HG02571 (cell line): Measurements from ENCODE around the gene TPSB2.
"Not testable (repeated sequence)": the region's sequence is repeated elsewhere in the genome, so short reads cannot be mapped to it uniquely, and the experiment has no call there.

Experiments used
- ATAC-seq: cut with Tn5 transposase; IDR thresholded peaks from one replicate; pipeline ENCODE4 v1.9.1; 2021; ENCODE audit warnings: mild to moderate bottlenecking, moderate library complexity; ENCODE audit not compliant: unreplicated experiment

TPSB2 gene

DNA sequence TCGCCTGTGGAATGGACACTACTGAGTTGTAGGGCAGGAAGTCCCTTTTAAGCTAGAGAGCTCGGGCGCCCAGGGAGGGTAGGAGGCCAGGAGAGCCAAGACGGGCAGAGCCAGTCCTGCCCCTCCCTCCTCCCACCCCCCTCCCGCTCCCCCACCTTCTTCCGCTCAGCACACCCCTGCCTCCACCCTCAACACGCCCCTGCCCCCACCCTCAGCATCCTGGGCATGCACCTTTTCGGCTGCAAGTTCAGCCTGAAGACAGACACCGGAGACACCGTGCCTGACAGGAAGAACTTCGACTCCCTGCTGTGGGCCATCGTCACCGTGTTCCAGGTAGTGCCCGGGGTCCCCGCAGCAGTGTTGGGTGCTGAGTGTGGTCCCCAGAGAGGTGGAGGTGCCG, 23.2 kb downstream of the TPSB2 start:
- ATAC-seq: no peak

DNA sequence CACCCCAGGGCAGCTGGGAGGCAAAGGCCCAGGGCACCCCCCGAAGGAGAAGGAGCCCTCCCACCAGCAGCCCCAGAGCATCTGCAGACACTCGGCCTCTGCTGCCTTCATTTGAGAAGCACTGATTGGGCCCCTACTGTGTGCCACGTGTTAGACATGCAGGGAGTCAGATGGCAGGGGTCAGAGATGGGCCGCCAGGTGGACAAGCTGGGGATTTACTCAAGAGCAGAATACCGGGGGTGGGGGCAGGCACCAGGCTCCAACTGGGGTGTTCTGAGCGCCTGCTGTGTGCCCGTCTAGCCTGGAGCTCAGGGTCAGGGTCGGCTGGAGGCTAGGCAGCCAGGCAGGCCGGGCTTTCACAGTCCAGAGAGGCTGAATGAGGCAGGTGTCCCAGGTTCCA, 23.7 kb downstream of the TPSB2 start:
- ATAC-seq: no peak

DNA sequence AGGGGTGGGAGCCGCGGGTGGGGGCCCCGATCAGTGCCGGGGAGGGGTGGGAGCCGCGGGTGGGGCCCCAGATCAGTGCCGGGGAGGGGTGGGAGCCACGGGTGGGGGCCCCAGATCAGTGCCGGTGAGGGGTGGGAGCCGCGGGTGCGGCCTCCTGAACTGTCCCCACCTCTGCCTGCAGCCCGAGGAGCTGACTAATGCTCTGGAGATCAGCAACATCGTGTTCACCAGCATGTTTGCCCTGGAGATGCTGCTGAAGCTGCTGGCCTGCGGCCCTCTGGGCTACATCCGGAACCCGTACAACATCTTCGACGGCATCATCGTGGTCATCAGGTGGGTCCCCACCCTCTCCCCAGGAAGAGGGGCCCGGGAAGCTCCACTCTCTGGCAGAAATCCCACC, 25.1 kb downstream of the TPSB2 start:
- no peak for ATAC-seq

DNA sequence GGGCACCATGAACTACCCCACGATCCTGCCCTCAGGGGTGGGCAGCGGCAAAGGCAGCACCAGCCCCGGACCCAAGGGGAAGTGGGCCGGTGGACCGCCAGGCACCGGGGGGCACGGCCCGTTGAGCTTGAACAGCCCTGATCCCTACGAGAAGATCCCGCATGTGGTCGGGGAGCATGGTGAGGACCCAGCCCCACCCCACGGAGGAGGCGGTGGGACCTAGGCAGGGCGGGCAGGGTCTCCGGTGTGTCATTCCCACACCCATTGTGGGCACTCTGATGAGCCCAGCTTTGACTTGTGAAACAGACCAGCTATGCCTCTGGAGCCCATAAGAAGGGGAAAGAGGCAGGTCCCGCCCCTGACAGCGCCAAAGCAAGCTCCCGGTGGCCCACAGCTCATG, 27.7 kb downstream of the TPSB2 start:
- no peak for ATAC-seq

DNA sequence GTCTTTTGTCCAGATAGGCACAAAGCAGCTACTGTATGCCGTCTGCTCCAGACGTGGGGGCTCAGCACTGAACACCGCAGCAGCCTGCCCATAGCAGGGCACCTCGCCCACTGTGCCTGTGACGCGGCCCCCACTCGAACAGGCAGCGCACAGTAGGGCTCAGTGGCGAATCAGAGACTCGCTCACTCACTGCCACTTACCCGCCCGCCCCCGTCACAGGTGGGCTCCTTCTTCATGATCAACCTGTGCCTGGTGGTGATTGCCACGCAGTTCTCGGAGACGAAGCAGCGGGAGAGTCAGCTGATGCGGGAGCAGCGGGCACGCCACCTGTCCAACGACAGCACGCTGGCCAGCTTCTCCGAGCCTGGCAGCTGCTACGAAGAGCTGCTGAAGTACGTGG, 28.5 kb downstream of the TPSB2 start:
- ATAC-seq: no peak

DNA sequence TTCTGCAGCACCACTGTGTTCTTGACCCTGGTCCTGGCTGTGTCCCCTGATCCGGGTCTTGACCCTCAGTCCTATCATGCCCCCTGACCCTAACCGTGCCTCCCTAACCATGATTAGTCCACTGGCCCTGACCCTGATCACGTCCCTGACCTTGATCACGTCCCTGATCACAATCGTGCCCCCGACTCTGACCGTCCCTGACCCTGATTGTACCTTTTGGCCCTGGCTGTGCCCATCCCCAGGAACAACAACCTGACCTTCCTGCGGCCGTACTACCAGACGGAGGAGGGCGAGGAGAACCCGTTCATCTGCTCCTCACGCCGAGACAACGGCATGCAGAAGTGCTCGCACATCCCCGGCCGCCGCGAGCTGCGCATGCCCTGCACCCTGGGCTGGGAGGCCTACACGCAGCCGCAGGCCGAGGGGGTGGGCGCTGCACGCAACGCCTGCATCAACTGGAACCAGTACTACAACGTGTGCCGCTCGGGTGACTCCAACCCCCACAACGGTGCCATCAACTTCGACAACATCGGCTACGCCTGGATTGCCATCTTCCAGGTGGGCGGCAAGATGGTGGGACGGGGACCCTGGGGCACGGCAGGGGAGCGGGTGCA, 29.9 kb downstream of the TPSB2 start:
- no peak for ATAC-seq

DNA sequence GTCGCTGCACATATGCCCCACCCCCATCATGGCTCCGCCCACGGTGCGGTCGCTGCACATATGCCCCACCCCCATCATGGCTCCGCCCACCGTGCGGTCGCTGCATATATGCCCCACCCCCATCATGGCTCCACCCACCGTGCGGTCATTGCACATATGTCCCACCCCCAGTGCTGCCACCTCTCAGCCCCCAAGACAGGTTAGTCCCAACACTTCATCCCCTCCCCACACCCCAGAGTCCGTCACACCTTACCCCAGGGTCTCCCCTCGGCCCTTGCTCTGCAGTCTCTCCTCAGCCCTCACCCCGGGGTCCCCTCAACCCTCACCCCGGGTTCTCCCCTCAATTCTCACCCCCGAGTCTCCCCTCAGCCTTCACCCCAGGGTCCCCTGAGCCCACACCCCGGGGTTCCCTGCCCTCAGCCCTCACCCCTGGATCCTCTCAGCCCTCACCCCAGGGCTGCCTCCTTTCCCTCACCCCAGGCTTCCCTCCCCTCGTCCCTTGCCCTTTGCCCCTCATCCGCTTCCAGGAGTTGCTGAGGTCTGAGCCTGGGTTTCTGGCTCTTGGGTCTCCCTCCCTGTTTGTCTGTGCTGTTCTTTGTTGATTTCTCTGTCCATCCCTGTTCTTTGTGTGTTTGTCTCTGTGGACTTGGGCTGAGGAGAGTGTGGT, 30.5 kb downstream of the TPSB2 start:
- ATAC-seq: no peak

DNA sequence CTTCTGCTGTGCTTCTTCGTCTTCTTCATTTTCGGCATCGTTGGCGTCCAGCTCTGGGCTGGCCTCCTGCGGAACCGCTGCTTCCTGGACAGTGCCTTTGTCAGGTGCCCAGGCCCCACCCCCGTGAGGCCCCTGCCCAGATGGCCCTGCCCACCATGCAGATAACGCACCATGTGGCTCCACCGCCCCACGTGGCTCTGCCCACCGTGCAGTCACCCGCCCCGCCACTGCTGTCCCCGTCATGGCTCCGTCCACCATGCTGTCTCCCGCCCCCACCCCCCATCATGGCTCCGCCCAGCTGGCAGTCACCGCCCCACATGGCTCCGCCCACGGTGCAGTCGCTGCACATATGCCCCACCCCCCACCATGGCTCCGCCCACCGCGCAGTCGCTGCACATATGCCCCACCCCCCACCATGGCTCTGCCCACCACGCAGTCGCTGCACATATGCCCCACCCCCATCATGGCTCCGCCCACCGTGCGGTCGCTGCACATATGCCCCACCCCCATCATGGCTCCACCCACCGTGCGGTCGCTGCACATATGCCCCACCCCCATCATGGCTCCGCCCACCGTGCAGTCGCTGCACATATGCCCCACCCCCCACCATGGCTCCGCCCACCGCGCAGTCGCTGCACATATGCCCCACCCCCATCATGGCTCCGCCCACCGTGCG, 31.2 kb downstream of the TPSB2 start:
- ATAC-seq: not testable (repeated sequence)

DNA sequence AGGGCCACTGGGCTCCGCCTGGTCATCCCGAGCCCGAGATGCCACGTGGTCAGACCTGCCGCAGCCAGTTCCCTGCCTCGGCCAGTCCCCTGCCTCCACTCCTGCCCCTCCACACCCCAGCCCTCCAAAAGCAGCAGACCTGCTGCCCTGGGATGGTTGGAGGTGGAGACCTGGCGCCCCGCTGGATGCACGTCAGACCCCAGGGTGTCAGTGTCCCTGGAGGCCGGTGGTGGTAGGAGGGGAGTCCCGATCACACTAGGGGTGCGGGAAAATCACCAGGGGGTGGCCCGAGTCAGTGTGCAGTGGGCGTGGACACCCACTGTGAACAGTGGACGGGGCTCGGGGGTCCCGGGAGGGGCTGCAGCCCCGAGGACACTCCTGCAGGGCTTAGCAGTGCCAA, 31.8 kb downstream of the TPSB2 start:
- no peak for ATAC-seq

DNA sequence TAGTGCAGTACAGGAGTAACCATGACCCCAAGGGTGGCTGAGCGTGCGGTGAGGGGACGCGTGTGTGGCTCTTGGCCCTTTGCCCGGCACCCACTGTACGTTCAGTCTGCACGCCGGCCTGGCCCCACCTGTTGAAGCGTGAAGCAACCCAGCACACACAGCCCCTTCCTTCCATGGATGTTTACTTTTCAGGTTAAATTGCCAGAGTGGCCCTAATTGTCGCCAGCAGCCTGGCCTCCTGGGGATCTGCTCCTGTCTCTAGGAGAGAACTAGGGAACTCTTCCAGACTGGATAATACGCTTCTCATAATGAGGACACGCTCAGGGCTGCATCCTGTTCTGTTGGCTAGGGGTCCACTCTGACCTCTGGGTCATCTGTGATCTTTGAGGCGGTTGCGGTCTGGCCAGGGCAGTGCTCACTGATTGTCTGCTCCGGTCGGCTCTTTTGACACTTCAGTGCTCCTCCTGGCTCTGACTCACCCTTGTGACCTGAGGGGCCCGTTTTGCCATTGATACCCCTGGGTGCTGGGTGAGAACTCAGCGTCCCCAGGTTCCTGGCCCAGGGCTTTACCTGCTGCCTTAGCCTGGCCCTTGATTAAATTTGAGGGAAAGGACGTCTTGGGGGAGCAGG, 32.6 kb downstream of the TPSB2 start:
- no peak for ATAC-seq

DNA sequence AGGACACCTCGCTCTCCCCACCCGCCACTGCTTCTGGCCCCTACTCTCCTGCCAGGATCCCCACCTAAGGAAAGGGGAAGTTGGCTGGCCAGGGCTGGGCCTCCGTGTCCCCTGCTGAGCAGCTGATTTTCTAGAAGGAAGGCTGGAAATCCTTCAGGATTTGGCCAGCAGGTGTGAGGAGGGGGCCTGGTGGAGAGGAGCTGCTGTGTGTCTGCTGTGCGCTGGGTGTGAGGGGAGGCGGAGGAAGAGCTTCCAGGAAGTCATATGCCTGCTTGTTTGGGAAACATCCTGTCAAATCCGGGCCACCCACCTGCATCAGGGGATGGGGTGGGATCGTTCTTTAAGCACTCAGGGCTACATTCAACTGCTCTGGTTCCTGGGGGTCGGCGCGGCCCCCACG, 33.5 kb downstream of the TPSB2 start:
- ATAC-seq: no peak

DNA sequence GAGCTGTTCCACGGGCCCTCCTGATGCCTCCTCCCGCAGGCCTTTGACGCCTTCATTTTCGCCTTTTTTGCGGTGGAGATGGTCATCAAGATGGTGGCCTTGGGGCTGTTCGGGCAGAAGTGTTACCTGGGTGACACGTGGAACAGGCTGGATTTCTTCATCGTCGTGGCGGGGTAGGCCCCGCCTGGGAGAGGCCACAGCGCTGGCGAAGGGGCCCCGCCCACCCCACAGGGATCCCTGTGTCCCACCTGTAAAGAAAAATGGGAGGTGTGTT, 34.7 kb downstream of the TPSB2 start:
- ATAC-seq: no peak

DNA sequence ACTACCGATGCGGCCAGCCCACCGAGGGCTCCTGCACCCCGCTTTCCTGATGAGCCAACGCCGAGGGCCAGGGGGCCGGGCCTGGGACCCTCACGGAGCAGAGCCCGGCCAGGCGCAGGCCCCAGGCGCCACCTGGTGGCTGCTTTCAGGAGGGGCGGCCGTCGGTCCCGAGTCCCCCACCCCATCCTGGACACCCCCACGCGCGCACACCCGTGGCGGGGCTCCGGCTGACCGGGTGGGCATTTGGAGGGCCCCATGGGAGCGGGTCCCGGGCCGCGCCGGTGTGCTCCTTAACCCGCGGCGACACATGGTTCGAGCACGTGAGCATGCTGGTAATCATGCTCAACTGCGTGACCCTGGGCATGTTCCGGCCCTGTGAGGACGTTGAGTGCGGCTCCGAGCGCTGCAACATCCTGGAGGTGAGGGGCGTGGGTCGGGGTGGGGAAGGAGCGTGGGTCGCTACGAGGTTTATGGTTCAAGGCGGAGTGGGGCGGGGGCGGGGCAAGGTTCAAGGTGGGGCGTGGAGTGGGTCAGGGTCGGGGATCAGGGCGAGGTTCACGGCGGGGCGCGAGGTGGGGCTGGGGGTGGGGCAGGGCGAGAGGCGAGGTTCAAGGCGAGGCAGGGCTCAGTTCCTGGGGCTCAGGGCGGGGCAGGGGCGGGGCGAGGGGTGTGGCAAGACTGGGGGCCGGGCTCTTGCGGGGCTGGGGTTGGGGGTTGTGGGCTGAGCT, 35.2 kb downstream of the TPSB2 start:
- ATAC-seq: no peak

DNA sequence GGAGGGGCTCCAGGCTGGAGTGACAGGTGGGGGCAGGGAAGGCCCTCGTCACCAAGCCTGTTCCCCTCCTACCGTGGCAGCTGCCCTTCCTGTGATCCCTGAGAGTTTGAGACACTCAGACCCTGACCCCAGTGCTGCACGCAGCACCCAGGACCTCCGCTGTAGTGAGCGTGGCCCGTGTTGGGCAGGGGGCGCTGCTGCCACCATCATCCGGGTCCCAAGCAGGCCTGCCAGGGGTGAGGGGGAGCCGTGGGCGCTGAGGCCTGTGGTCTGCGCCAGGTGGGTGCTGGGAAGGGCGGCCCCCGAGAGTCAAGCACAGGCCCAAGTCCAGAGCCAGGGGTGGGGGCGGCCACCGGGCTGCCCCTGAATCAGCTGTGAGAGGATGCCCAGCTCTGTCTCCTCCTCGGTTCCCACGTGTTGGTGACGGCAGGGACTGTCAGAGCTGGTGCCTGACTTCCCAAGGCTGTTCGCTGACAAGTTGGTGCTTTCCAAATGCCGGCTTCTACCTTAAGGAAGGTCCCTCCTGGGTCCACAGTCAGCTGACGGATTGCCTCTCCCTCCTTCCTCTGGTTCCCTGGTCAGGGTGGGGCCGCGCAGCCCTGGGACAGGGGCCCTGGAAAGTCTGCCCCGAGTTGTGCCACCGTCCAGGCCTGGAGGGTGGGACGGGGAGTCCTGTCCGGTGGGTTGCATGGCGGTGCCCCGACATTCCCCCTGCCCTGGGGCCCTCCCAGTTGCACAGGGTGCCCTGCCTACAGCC, 36.0 kb downstream of the TPSB2 start:
- no peak for ATAC-seq

DNA sequence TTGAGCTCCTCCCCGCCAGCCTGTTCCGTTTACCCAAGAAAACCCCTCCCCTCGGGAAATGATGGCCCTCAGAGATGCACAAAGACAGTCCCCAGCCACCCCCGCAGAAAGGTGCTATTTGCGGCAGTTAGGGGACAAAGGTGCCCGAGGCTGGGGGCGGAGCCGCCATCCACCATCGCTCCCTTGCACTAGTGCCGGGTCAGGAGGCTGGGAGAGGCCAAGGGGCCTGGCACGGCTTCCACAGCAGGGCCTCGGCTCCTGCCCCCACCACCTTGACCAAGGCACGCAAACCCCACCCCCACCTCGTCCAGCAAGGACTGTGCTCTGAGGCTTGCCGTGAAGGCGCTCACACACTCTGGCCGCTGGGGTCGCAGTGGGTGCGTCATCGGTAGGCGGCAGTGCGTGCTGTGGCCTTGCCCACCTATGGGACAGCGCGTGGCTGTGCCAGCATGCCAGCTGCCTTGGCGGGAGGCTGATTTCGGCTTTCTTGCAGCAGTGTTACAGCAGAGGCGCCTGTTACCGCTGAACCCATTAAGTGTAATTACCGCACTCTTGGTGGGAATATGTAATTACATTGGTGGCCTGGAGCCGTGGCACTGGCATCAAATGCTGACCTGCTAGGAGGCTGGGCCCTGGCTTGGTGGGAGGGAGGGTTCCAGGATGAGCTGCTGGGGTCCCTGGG, 36.7 kb downstream of the TPSB2 start:
- ATAC-seq: no peak

DNA sequence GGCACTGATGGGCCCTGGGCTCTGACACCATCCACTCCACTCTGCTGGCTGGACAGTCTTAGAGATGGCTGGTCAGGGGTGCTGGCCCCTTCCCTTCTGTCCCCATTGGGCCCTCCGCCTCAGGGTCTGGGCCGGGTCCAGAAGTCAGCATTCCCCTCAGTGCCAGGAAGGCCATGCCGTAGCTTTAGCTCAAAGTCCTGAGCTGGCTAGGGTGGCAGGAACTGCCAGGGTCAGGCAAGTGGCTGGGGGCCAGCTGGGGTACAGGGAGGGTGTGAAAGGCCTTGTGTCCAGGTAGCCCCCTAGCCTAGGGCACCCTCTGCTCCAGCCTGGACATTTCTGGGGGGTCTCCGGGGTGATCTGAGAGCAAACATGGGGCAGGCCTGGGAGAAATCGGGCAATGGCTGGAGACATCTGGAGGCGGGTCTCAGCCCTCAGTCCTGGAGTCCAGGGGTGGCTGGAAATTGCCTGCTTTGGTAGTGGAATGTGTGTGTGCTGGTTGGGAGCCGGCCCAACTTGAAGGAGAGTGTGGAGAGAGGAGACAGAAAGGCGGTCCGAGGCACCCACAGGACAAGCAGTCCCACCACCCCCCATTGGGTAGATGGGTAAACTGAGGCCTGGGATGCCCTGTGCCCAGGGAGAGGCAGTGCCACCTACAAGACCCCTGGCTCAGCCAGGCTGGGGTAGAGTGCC, 37.5 kb downstream of the TPSB2 start:
- ATAC-seq: no peak

DNA sequence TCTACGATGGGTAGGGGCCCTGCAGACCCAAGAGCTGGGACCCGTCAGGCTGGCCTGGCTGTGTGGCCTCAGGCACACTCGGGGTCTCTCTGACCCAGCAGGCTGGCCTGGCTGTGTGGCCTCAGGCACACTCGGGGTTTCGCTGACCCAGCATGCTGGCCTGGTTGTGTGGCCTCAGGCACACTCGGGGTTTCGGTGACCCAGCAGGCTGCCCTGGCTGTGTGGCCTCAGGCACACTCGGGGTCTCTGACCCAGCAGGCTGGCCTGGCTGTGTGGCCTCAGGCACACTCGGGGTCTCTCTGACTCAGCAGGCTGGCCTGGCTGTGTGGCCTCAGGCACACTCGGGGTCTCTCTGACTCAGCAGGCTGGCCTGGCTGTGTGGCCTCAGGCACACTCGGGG, 39.2 kb downstream of the TPSB2 start:
- ATAC-seq: not testable (repeated sequence)

DNA sequence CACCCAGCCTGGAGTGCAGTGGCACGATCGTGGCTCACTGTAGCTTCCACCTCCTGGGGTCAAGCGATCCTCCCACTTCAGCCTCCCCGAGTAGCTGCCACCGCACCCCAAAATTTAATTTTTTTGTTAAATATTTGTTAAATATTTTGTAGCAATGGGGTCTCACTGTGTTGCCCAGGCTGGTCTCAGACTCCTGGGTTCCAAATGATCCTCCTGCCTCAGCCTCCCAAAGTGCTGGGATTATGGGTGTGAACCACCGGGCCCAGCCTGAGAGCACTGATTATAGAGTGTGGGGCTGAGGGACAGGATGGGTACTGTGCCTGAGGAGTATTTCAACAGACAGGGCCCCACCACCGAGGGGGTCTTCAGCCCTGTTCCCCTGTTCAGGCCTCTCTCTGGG, 40.5 kb downstream of the TPSB2 start:
- no peak for ATAC-seq

DNA sequence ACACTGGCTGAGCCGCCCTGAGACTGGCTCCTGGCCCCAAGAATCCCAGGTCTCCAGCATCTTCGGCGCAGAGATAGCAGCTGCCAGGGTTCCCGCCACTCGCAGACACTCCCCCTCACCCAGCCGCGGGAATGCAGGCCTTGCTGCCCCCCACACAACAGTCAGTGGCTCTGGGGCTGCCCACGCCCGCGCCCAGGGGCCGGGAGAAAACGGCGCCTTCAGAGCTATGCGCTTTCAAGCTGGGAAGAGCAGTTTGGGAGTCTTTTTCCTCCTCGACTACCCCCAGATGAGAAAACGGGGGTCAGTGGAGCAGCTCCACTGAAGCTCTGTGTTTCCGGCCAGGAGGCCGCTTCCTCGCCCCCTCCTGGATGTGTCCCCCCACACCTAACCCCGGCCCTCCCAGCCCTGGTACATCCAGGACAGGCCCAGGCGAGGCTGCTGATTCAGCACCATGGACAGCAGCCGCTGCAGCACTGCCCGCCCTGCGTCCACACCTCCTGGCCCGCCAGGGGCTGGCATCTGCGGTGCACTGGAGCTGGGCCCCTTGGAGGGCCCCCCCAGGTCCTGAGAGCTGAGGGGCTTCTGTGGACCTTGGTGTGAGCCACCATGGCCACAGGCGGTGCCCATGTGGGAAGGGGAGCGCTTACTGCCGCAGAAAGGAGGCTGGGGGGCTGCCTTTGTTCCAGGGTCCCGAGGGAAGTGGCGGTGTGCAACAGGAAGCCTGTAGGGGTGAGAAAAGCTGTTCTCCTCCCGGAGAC, 41.4 kb downstream of the TPSB2 start:
- ATAC-seq: no peak
